Kidney (tissue), 14 donors: ENCODE results near the gene WDR77. TPM values are rescaled to one million over a fixed set of nuclear protein-coding genes. Genes with fewer than 3 reads are reported as not detected.
A peak's percentile ranks its signal among the peaks of the same experiment; 100 is the strongest.

Experiments used
- DNase-seq, 5 donors: peaks; one replicate each; pipeline ENCODE4 v3.0.0-alpha.2; 2013 to 2020
- FAIRE-seq: peaks from 2 replicates; lab custom pipeline; 2012; peaks lifted over from hg19 to GRCh38; lab: Jason Lieb, UNC
- H3K27ac ChIP-seq, 2 donors: one replicate each; pipeline ENCODE4 v1.7.0; 2013; ENCODE audit warnings: low read depth in 2 of 2, low read length in 2 of 2, inconsistent platforms in 1 of 2
- H3K27me3 ChIP-seq: one replicate; pipeline ENCODE4 v1.7.1; 2013; ENCODE audit warnings: low read length, inconsistent platforms; ENCODE audit not compliant: control insufficient read depth, insufficient read depth
- H3K36me3 ChIP-seq, 3 donors: one replicate each; pipeline versions ENCODE4 v1.7.0 to v1.7.1; 2013; ENCODE audit warnings: low read length in 3 of 3, control low read depth in 1 of 3, inconsistent platforms in 1 of 3; ENCODE audit not compliant: insufficient read depth in 3 of 3, control insufficient read depth in 2 of 3
- H3K4me1 ChIP-seq, 3 donors: one replicate each; pipeline versions ENCODE4 v1.7.0 to v1.7.1; 2013; ENCODE audit warnings: low read length in 3 of 3, inconsistent platforms in 1 of 3, low read depth in 1 of 3; ENCODE audit not compliant: control insufficient read depth in 2 of 3, insufficient read depth in 2 of 3
- H3K4me3 ChIP-seq, 3 donors: one replicate each; pipeline versions ENCODE4 v1.7.0 to v1.8.1; 2013; ENCODE audit warnings: low read length in 3 of 3, control low read depth in 1 of 3, inconsistent platforms in 1 of 3
- H3K9ac ChIP-seq, 3 donors: one replicate each; pipeline versions ENCODE4 v1.7.0 to v1.7.1; 2013; ENCODE audit warnings: low read length in 3 of 3, control low read depth in 1 of 3, inconsistent platforms in 1 of 3
- H3K9me3 ChIP-seq, 3 donors: one replicate each; pipeline versions ENCODE4 v1.7.0 to v1.7.1; 2013; ENCODE audit warnings: low read length in 3 of 3, control low read depth in 1 of 3, inconsistent platforms in 1 of 3; ENCODE audit not compliant: control insufficient read depth in 2 of 3, insufficient read depth in 1 of 3
- CTCF ChIP-seq: IDR thresholded peaks from 3 replicates; pipeline ENCODE4 v1.5.1; 2012; ENCODE audit warnings: mild to moderate bottlenecking, moderate library complexity, borderline replicate concordance; ENCODE audit not compliant: insufficient read depth; ENCODE audit errors: extremely low read depth
- intact Hi-C: fragments of 100-400 bp; cut with DNase I; formaldehyde crosslinking; loops from one replicate; pipeline ENCODE4 v1.11.1; 2022
- polyA plus RNA-seq: library from polyadenylated mRNA; stranded (reverse); fragments of 350-450 nt; fragmentation: Illumina TruSeq; extraction: RNeasy Lipid Tissue Mini Kit (QIAGEN cat#74804); gene quantifications from one replicate; pipeline ENCODE4 v1.2.3, GENCODE V29; 2014; ENCODE audit warnings: low read depth, low replicate concordance; ENCODE audit not compliant: insufficient read depth
- total RNA-seq: library from RNA; stranded (reverse); fragmentation: NEBNext Ultra II Directional; extraction: Animal tissue kit (Norgen Biotek cat#: 25700); gene quantifications from one replicate; pipeline ENCODE4 v1.2.1, GENCODE V29; 2021
- donor health status: control.
- donor health status: control.
- donor health status: control.
- donor health status: control.
- donor health status: control.
- donor health status: DM: yes; HTN: yes; CAD: no.
- donor health status: Normal renal cell carcinoma (clear cell type).

WDR77 gene
- total and polyA plus RNA-seq, 2 donors from 2014 or later, result 26.5 to 28.2 TPM

GRCh38 chr1:111436726-111437125 is 12.3 kb downstream of the WDR77 start:
- FAIRE-seq, result no peak
- no peaks in the 10 kb centered on the region for H3K9me3 ChIP-seq
- no peak overlapping the region for H3K9ac ChIP-seq
- H3K36me3 ChIP-seq, result peaks cover 7 to 14% (median 13%) of the 10 kb centered on the region in 3 donors
- no peak overlapping the region for H3K4me3 ChIP-seq
- H3K4me1 ChIP-seq, result no peaks in the 10 kb centered on the region
- no peak overlapping the region for H3K27ac ChIP-seq
- DNase-seq, result no peak
- intact Hi-C loops, result no loop called here
- no peaks in the 10 kb centered on the region for H3K27me3 ChIP-seq
- TF ChIP-seq CTCF, result no peak

GRCh38 chr1:111424281-111424680 is 24.8 kb downstream of the WDR77 start:
- no peak for FAIRE-seq

GRCh38 chr1:111422546-111423391 is 26.3 kb downstream of the WDR77 start:
- no peak for FAIRE-seq
- no peaks in the 10 kb centered on the region for H3K36me3 ChIP-seq
- no peak for TF ChIP-seq CTCF
- no peak overlapping the region for H3K9ac ChIP-seq
- no peaks in the 10 kb centered on the region for H3K27me3 ChIP-seq
- peak in 4 of 5 donors; percentile 12 to 74 (median 28) for DNase-seq
- H3K9me3 ChIP-seq, result no peaks in the 10 kb centered on the region
- H3K4me1 ChIP-seq, result peaks cover 0 to 6% (median 0%) of the 10 kb centered on the region in 3 donors
- intact Hi-C loops, result no loop called here
- H3K4me3 ChIP-seq, result peak overlapping the region in 1 of 3 donors; percentile 35
- H3K27ac ChIP-seq, result peak overlapping the region in 1 of 2 donors; percentile 32

More at GRCh38 chr1:111424281-111424680, 24.8 kb downstream of the WDR77 start:
- H3K27me3 ChIP-seq, result no peaks in the 10 kb centered on the region
- DNase-seq, result no peak
- H3K4me3 ChIP-seq, result no peak overlapping the region
- H3K4me1 ChIP-seq, result peaks cover 0 to 6% (median 0%) of the 10 kb centered on the region in 3 donors
- no peaks in the 10 kb centered on the region for H3K36me3 ChIP-seq
- intact Hi-C loops, result no loop called here
- H3K9me3 ChIP-seq, result no peaks in the 10 kb centered on the region
- no peak overlapping the region for H3K27ac ChIP-seq
- TF ChIP-seq CTCF, result no peak
- no peak overlapping the region for H3K9ac ChIP-seq
